ENCODE results near the gene ZBTB7C. TPM values are rescaled to one million over a fixed set of nuclear protein-coding genes. Genes with fewer than 3 reads are reported as not detected.

Gene ZBTB7C
- total RNA-seq, 2 experiments from 2014 or later = not detected

- BruUV-seq (replicated peaks) = no TSS peak
- Histone ChIP-seq H2AFZ (ENCODE audit: low read length) (no peak overlapping the region), H4K20me1 (ENCODE audit: insufficient read depth, low read length) (no peaks in the 10 kb centered on the region), H3K4me3 (ENCODE audit: low read depth, low read length, poor library complexity, severe bottlenecking) (no peak overlapping the region), H3K9me3 (ENCODE audit: low read length) (no peaks in the 10 kb centered on the region), H3K36me3 (ENCODE audit: insufficient read depth, low read length) (no peaks in the 10 kb centered on the region), H3K4me1 (ENCODE audit: insufficient read depth, low read length, poor library complexity, severe bottlenecking) (no peaks in the 10 kb centered on the region), H3K9me2 (ENCODE audit: insufficient read depth, low read length) (no peaks in the 10 kb centered on the region), H3K4me2 (ENCODE audit: low read length) (no peak overlapping the region), H3K27ac (ENCODE audit: low read depth, low read length, poor library complexity, severe bottlenecking) (no peak overlapping the region), H3K79me2 (ENCODE audit: insufficient read depth, low read depth, low read length) (no peaks in the 10 kb centered on the region)
- no peak for TF ChIP-seq CTCF (conservative IDR thresholded peaks at IDR 0.05; ENCODE audit: low read length)
- no peak for TF ChIP-seq EZH2phosphoT487 (IDR thresholded peaks at IDR 0.05; ENCODE audit: borderline replicate concordance, low read depth, low read length)
- CTCF ChIA-PET (ENCODE audit: unreplicated experiment) = no interaction called here
- intact Hi-C loops (cut with micrococcal nuclease; ENCODE audit: unreplicated experiment) = no loop called here
- no peak for DNase-seq (ENCODE audit: low spot score)
- POLR2A ChIA-PET = no interaction called here
These were observed 230.2 kb downstream of the ZBTB7C start for GRCh38 chr18:48179001-48179400.

GRCh38 chr18:48176909-48177308, 232.3 kb downstream of the ZBTB7C start:
- H3K9me2 ChIP-seq (ENCODE audit: insufficient read depth, low read length) = no peaks in the 10 kb centered on the region

GRCh38 chr18:48173557-48173956, 235.6 kb downstream of the ZBTB7C start:
- no peak for TF ChIP-seq EZH2phosphoT487 (IDR thresholded peaks at IDR 0.05; ENCODE audit: borderline replicate concordance, low read depth, low read length)
- TF ChIP-seq CTCF (conservative IDR thresholded peaks at IDR 0.05; ENCODE audit: low read length) = no peak
- Histone ChIP-seq H3K4me3 (ENCODE audit: low read depth, low read length, poor library complexity, severe bottlenecking) (no peak overlapping the region), H3K27ac (ENCODE audit: low read depth, low read length, poor library complexity, severe bottlenecking) (no peak overlapping the region), H3K4me2 (ENCODE audit: low read length) (no peak overlapping the region), H3K9me3 (ENCODE audit: low read length) (no peaks in the 10 kb centered on the region), H2AFZ (ENCODE audit: low read length) (no peak overlapping the region), H3K36me3 (ENCODE audit: insufficient read depth, low read length) (no peaks in the 10 kb centered on the region), H3K9me2 (ENCODE audit: insufficient read depth, low read length) (no peaks in the 10 kb centered on the region), H4K20me1 (ENCODE audit: insufficient read depth, low read length) (no peaks in the 10 kb centered on the region), H3K4me1 (ENCODE audit: insufficient read depth, low read length, poor library complexity, severe bottlenecking) (no peaks in the 10 kb centered on the region), H3K79me2 (ENCODE audit: insufficient read depth, low read depth, low read length) (no peaks in the 10 kb centered on the region)
- CTCF ChIA-PET (ENCODE audit: unreplicated experiment) = no interaction called here
- no TSS peak for BruUV-seq (replicated peaks)
- DNase-seq (ENCODE audit: low spot score) = no peak
- POLR2A ChIA-PET = no interaction called here
- intact Hi-C loops (cut with micrococcal nuclease; ENCODE audit: unreplicated experiment) = no loop called here

More at GRCh38 chr18:48176909-48177308, 232.3 kb downstream of the ZBTB7C start:
- no TSS peak for BruUV-seq (replicated peaks)
- Histone ChIP-seq H3K36me3 (ENCODE audit: insufficient read depth, low read length) (no peaks in the 10 kb centered on the region), H3K4me3 (ENCODE audit: low read depth, low read length, poor library complexity, severe bottlenecking) (no peak overlapping the region), H3K9me3 (ENCODE audit: low read length) (no peaks in the 10 kb centered on the region), H3K79me2 (ENCODE audit: insufficient read depth, low read depth, low read length) (no peaks in the 10 kb centered on the region), H3K27ac (ENCODE audit: low read depth, low read length, poor library complexity, severe bottlenecking) (no peak overlapping the region), H4K20me1 (ENCODE audit: insufficient read depth, low read length) (no peaks in the 10 kb centered on the region), H2AFZ (ENCODE audit: low read length) (no peak overlapping the region), H3K4me2 (ENCODE audit: low read length) (no peak overlapping the region), H3K4me1 (ENCODE audit: insufficient read depth, low read length, poor library complexity, severe bottlenecking) (no peaks in the 10 kb centered on the region)
- POLR2A ChIA-PET = no interaction called here
- CTCF ChIA-PET (ENCODE audit: unreplicated experiment) = no interaction called here
- intact Hi-C loops (cut with micrococcal nuclease; ENCODE audit: unreplicated experiment) = no loop called here
- no peak for DNase-seq (ENCODE audit: low spot score)
- TF ChIP-seq CTCF (conservative IDR thresholded peaks at IDR 0.05; ENCODE audit: low read length) = no peak
- no peak for TF ChIP-seq EZH2phosphoT487 (IDR thresholded peaks at IDR 0.05; ENCODE audit: borderline replicate concordance, low read depth, low read length)

All from OCI-LY7 (cell line).